Measurements from ENCODE around the gene ATP5ME. TPM values are rescaled to one million over a fixed set of nuclear protein-coding genes. Genes with fewer than 3 reads are reported as not detected.

ATP5ME gene
- total and polyA plus RNA-seq, 2 of the 13 experiments (the other 11 are each of a cell fraction or from before 2014, with no cell fraction given) = 305 to 753 TPM

- no peak for TF ChIP-seq ATF4 (CRISPR knock-in tag; IDR thresholded peaks at IDR 0.05)
- 0 out of 2 replicates have a peak, but pooled peaks have one; percentile 49 for TF ChIP-seq TP53 (CRISPR knock-in tag; conservative IDR thresholded peaks at IDR 0.05)
- TF ChIP-seq ZNF484 (CRISPR knock-in tag; IDR thresholded peaks at IDR 0.05; ENCODE audit: borderline replicate concordance, low read depth) = no peak
- no peak for TF ChIP-seq MTA3 (CRISPR knock-in tag; IDR thresholded peaks at IDR 0.05)
- no peak for TF ChIP-seq ZNF318 (CRISPR knock-in tag; IDR thresholded peaks at IDR 0.05)
- no peak for TF ChIP-seq TFDP1 (CRISPR knock-in tag; IDR thresholded peaks at IDR 0.05; ENCODE audit: borderline replicate concordance)
- TF ChIP-seq ZNF430 (CRISPR knock-in tag; IDR thresholded peaks at IDR 0.05) = no peak; the same call in 1 of the 2 replicates
- no peak for TF ChIP-seq E2F1 (CRISPR knock-in tag; IDR thresholded peaks at IDR 0.05)
- TF ChIP-seq FOSL2 (CRISPR knock-in tag; IDR thresholded peaks at IDR 0.05) = peak; percentile 93
- 0 out of 2 replicates have a peak, but pooled peaks have one; percentile 32 for TF ChIP-seq MED13 (CRISPR knock-in tag; IDR thresholded peaks at IDR 0.05)
- no peak for TF ChIP-seq MNT (IDR thresholded peaks at IDR 0.05)
- TF ChIP-seq ZNF598 (CRISPR knock-in tag; IDR thresholded peaks at IDR 0.05; ENCODE audit: borderline replicate concordance) = 0 out of 2 replicates have a peak, but pooled peaks have one; percentile 26
- TF ChIP-seq EED (CRISPR knock-in tag; IDR thresholded peaks at IDR 0.05) = no peak
These were observed 13.2 kb upstream of the ATP5ME start (continued) for GRCh38 chr4:687048-687970.

Data from HepG2 (cell line).